ENCODE data around the gene ZMIZ2. TPM values are rescaled to one million over a fixed set of nuclear protein-coding genes. Genes with fewer than 3 reads are reported as not detected.

ZMIZ2 gene
- total RNA-seq, 4 donors from 2014 or later: 12.4 to 36.0 (median 28.4) TPM

- intact Hi-C loops (cut with DNase I): loop anchor here (2.0 kb wide), 1 partner anchor 44 kb away; no protein-coding TSS in a partner anchor
- no peaks in the 10 kb centered on the region for H3K9me3 ChIP-seq
- 53% methylated on average over 6 of the region's 6 CpGs for WGBS
- peaks cover 51 to 65% (median 55%) of the 10 kb centered on the region in 4 donors for H3K4me1 ChIP-seq
- H3K36me3 ChIP-seq: peaks cover 0 to 3% (median 0%) of the 10 kb centered on the region in 4 donors
- no peaks in the 10 kb centered on the region for H3K27me3 ChIP-seq
- no peak overlapping the region for H3K4me3 ChIP-seq
- TF ChIP-seq EP300 (IDR thresholded peaks at IDR 0.05): no peak
- peak overlapping the region in 1 of 4 donors; percentile 2 for H3K27ac ChIP-seq (replicated peaks in 1 of 4)
- no peak for DNase-seq (ENCODE audit: extremely low spot score)
These were observed 2.4 kb downstream of the ZMIZ2 start for GRCh38 chr7:44750921-44751571.

DNA sequence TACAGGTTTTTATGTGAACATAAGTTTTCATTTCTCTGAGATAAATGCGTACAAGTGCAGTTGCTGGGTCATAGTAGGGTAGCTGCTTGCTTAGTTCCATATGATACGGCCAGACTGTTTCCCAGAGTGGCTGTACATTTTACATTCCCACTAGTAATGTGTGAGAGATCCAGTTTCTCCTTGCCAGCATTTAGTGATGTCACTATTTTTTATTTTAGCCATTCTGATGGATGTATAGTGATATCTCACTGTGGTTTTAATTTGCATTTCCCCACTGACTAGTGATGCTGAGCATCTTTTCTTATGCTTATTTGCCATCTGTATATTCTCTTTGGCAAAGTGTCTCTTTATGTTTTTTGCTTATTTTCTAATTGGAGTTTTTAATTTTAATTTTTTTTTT is 4.2 kb downstream of the ZMIZ2 start:
- Histone ChIP-seq H3K9me3 (no peaks in the 10 kb centered on the region), H3K4me3 (no peak overlapping the region), H3K4me1 (peaks cover 66 to 77% (median 68%) of the 10 kb centered on the region in 4 donors), H3K36me3 (peaks cover 2 to 20% (median 17%) of the 10 kb centered on the region in 4 donors), H3K27me3 (no peaks in the 10 kb centered on the region), H3K27ac (replicated peaks in 1 of 4) (no peak overlapping the region)
- TF ChIP-seq EP300 (IDR thresholded peaks at IDR 0.05) (no peak), POLR2AphosphoS5 (IDR thresholded peaks at IDR 0.05) (no peak)
- no peak for DNase-seq (ENCODE audit: extremely low spot score)
- intact Hi-C loops (cut with DNase I): no loop called here
- 92% methylated on average over 2 of the region's 2 CpGs for WGBS

- peaks cover 57 to 68% (median 58%) of the 10 kb centered on the region in 4 donors for H3K4me1 ChIP-seq
- no peak for DNase-seq (ENCODE audit: extremely low spot score)
- no peaks in the 10 kb centered on the region for H3K9me3 ChIP-seq
- WGBS: 90% methylated on average over 8 of the region's 11 CpGs
- no peak overlapping the region for H3K4me3 ChIP-seq
- H3K36me3 ChIP-seq: peaks cover 9 to 42% (median 33%) of the 10 kb centered on the region in 4 donors
- intact Hi-C loops (cut with DNase I): no loop called here
- no peak for TF ChIP-seq EP300 (IDR thresholded peaks at IDR 0.05)
- TF ChIP-seq POLR2A (IDR thresholded peaks at IDR 0.05; ENCODE audit: low read depth): no peak
- TF ChIP-seq POLR2AphosphoS5 (IDR thresholded peaks at IDR 0.05): no peak
- TF ChIP-seq, protein P1, sequence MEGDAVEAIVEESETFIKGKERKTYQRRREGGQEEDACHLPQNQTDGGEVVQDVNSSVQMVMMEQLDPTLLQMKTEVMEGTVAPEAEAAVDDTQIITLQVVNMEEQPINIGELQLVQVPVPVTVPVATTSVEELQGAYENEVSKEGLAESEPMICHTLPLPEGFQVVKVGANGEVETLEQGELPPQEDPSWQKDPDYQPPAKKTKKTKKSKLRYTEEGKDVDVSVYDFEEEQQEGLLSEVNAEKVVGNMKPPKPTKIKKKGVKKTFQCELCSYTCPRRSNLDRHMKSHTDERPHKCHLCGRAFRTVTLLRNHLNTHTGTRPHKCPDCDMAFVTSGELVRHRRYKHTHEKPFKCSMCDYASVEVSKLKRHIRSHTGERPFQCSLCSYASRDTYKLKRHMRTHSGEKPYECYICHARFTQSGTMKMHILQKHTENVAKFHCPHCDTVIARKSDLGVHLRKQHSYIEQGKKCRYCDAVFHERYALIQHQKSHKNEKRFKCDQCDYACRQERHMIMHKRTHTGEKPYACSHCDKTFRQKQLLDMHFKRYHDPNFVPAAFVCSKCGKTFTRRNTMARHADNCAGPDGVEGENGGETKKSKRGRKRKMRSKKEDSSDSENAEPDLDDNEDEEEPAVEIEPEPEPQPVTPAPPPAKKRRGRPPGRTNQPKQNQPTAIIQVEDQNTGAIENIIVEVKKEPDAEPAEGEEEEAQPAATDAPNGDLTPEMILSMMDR (IDR thresholded peaks at IDR 0.05): no peak
- H3K27me3 ChIP-seq: no peaks in the 10 kb centered on the region
- peak overlapping the region; percentile 44 to 61 (median 54) for H3K27ac ChIP-seq (replicated peaks in 1 of 4)
These were observed 6.4 kb downstream of the ZMIZ2 start for GRCh38 chr7:44754802-44755697.

DNA sequence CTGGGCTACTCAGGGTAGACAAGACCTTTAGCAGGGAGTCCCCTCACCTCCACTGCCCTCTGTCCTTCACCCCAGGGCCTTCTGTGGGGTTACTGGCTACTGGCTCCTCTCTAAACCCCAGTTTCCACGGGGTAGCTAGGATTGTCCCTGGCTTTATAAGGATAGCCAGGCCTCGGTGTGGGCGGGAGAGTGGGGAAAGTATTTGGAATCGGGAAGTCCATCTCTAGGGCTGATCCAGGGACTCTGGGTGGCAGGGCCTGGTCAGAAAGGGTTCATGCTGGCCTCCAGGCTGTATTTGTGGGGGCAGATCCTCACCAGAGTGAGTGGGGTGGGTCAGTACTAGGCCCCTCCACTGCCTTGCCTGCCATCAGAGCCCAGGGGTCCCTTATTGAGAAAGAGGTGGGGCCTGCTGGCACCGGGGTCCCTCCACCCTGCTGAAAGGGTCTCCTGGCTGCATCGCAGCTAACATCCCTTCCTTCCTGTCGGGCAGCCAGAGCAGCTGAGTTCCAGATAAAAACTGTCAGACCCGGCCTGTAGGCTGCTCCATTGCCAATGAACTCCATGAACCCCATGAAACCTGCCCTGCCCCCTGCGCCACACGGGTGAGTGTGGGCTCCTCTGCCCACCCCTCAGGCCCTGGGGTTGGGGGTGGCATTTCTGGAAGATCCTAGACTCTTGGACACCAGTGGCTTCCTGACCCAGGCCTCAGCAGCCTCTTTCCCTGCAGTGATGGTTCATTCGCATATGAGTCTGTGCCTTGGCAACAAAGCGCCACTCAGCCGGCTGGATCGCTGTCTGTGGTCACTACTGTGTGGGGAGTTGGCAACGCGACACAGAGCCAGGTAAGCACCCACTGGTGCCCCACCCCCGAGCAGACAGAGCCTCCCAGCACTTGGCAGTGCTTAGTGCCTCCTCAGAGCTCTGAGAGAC is 7.3 kb downstream of the ZMIZ2 start:
- Histone ChIP-seq H3K9me3 (no peaks in the 10 kb centered on the region), H3K27ac (replicated peaks in 1 of 4) (peak overlapping the region; percentile 44 to 61 (median 54)), H3K4me3 (peak overlapping the region in 1 of 4 donors; percentile 14), H3K27me3 (no peaks in the 10 kb centered on the region), H3K4me1 (peaks cover 47 to 59% (median 49%) of the 10 kb centered on the region in 4 donors), H3K36me3 (peaks cover 10 to 51% (median 42%) of the 10 kb centered on the region in 4 donors)
- 69% methylated on average over 12 of the region's 17 CpGs for WGBS
- no peak for DNase-seq (ENCODE audit: extremely low spot score)
- TF ChIP-seq POLR2AphosphoS5 (IDR thresholded peaks at IDR 0.05) (no peak), POLR2A (IDR thresholded peaks at IDR 0.05; ENCODE audit: low read depth) (no peak), EP300 (IDR thresholded peaks at IDR 0.05) (no peak)
- TF ChIP-seq, protein P1 (IDR thresholded peaks at IDR 0.05): no peak
- intact Hi-C loops (cut with DNase I): no loop called here

GRCh38 chr7:44756904-44757303 is 8.3 kb downstream of the ZMIZ2 start:
- intact Hi-C loops (cut with DNase I): no loop called here
- Histone ChIP-seq H3K36me3 (peaks cover 20 to 58% (median 52%) of the 10 kb centered on the region in 4 donors), H3K4me1 (peaks cover 40 to 55% (median 45%) of the 10 kb centered on the region in 4 donors), H3K4me3 (no peak overlapping the region), H3K27me3 (no peaks in the 10 kb centered on the region), H3K9me3 (no peaks in the 10 kb centered on the region), H3K27ac (replicated peaks in 1 of 4) (peak overlapping the region in 1 of 4 donors; percentile 61)
- DNase-seq (ENCODE audit: extremely low spot score): no peak
- TF ChIP-seq, protein P1 (IDR thresholded peaks at IDR 0.05): no peak
- no peak for TF ChIP-seq EP300 (IDR thresholded peaks at IDR 0.05)
- no peak for TF ChIP-seq POLR2AphosphoS5 (IDR thresholded peaks at IDR 0.05)
- no peak for TF ChIP-seq POLR2A (IDR thresholded peaks at IDR 0.05; ENCODE audit: low read depth)
- WGBS: 76% methylated on average over 10 of the region's 12 CpGs

All from esophagus muscularis mucosa (tissue), 4 donors.